Sigmoid colon (tissue), 7 donors: ENCODE measurements around the gene TACC2. TPM values are rescaled to one million over a fixed set of nuclear protein-coding genes. Genes with fewer than 3 reads are reported as not detected.
A peak's percentile ranks its signal among the peaks of the same experiment; 100 is the strongest.

Experiments
- DNase-seq: peaks from one replicate; pipeline ENCODE4 v3.0.0-alpha.2; 2019
- H3K27ac ChIP-seq, 4 donors: fragments of 200-600 bp; sonication (generic); one replicate each; pipeline ENCODE4 v1.5.1; 2016 to 2019; ENCODE audit warnings: mild to moderate bottlenecking in 1 of 4
- H3K27me3 ChIP-seq, 3 donors: fragments of 200-600 bp; sonication (generic); one replicate each; pipeline ENCODE4 v1.5.1; 2019; ENCODE audit warnings: mild to moderate bottlenecking in 1 of 3
- H3K36me3 ChIP-seq, 4 donors: fragments of 200-600 bp; sonication (generic); one replicate each; pipeline ENCODE4 v1.5.1; 2016 to 2019
- H3K4me1 ChIP-seq, 4 donors: fragments of 200-600 bp; sonication (generic); one replicate each; pipeline ENCODE4 v1.5.1; 2017 to 2019
- H3K4me3 ChIP-seq, 4 donors: fragments of 200-600 bp; sonication (generic); one replicate each; pipeline ENCODE4 v1.5.1; 2017 to 2019; ENCODE audit warnings: mild to moderate bottlenecking in 2 of 4, moderate library complexity in 1 of 4
- H3K9me3 ChIP-seq, 4 donors: fragments of 200-600 bp in 3 of 4; sonication (generic) in 3 of 4; one replicate each; pipeline versions ENCODE4 v1.5.1 to v1.6.1; 2013 to 2019
- EP300 ChIP-seq, 4 donors: sonication (generic); formaldehyde crosslinking; IDR thresholded peaks; one replicate each; pipeline ENCODE4 v1.6.1; 2017; ENCODE audit warnings: antibody characterized with exemption in 4 of 4
- POLR2A ChIP-seq, 2 donors: fragments of 450-650 bp; IDR thresholded peaks; one replicate each; pipeline ENCODE4 v1.6.1; 2016; ENCODE audit warnings: antibody characterized with exemption in 2 of 2, mild to moderate bottlenecking in 2 of 2, moderate library complexity in 2 of 2
- POLR2AphosphoS5 ChIP-seq, 4 donors: sonication (generic); formaldehyde crosslinking; IDR thresholded peaks; one replicate each; pipeline ENCODE4 v1.6.1; 2017; ENCODE audit warnings: antibody characterized with exemption in 4 of 4
- WGBS, 2 donors: extraction: QIAGEN DNeasy Blood & Tissue Kit; methylation state at CpG; one replicate each; pipeline ENCODE4 v1.1.7; 2013; 5-methylcytosine and 5-hydroxymethylcytosine counted together
- intact Hi-C: fragments of 100-400 bp; cut with DNase I; formaldehyde crosslinking; loops from one replicate; pipeline ENCODE4 v1.15.1; 2023
- polyA plus RNA-seq, 3 donors: library from polyadenylated mRNA; stranded (reverse); fragments of 200-250 nt; gene quantifications; one replicate each; pipeline ENCODE4 v1.2.3, GENCODE V29; 2013
- total RNA-seq, 4 donors: library from RNA; depleted of rRNA; stranded (reverse); fragments of >200 nt; gene quantifications; one replicate each; pipeline ENCODE4 v1.1.0, GENCODE V29; 2016
- TF ChIP-seq, protein P1 (sequence below), 4 experiments: fragments of 450-650 bp in 3 of 4; fragments of 200-600 bp in 1 of 4; IDR thresholded peaks; one replicate each; pipeline ENCODE4 v1.5.1; 2016 to 2019; ENCODE audit warnings: antibody characterized with exemption in 4 of 4, mild to moderate bottlenecking in 3 of 4, moderate library complexity in 2 of 4
- donor health status: healthy with polysubstance abuse.
- donor health status: Bipolar disorder and iron deficiency.
- donor health status: healthy.

TACC2 gene
- total and polyA plus RNA-seq, 7 donors, result 43.7 to 173 (median 71.0) TPM

DNA sequence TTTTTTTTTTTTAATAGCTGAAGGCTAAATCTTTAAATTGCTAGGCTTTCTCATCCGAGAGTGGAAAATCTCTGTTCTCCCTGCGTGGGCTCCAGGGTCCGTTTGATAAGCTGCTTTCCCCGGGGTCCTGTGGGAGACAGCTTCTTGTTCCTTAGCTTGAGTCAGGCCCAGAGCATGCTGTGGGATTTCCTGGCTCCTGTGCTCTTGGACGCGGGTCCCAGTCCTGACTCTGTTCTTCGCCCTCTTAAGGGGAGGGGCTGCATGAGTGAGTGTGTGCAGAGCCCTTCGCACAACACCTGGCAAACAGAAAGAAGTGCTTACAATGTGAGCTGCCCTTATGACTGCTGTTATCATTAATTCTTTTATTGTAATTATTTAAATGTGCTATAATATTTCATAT lies 133.5 kb downstream of the TACC2 start:
- WGBS, 2 donors, result 80 to 91% methylated on average over 8 of the region's 8 CpGs
- DNase-seq, result no peak
- Histone ChIP-seq H3K36me3 (peaks cover 0 to 8% (median 0%) of the 10 kb centered on the region in 4 donors), H3K9me3 (no peaks in the 10 kb centered on the region), H3K27me3 (no peaks in the 10 kb centered on the region), H3K4me3 (no peak overlapping the region), H3K4me1 (peaks cover 0 to 49% (median 34%) of the 10 kb centered on the region in 4 donors), H3K27ac (peak overlapping the region in 1 of 4 donors; percentile 10)
- TF ChIP-seq POLR2A (IDR thresholded peaks at IDR 0.05), result no peak
- TF ChIP-seq, protein P1, sequence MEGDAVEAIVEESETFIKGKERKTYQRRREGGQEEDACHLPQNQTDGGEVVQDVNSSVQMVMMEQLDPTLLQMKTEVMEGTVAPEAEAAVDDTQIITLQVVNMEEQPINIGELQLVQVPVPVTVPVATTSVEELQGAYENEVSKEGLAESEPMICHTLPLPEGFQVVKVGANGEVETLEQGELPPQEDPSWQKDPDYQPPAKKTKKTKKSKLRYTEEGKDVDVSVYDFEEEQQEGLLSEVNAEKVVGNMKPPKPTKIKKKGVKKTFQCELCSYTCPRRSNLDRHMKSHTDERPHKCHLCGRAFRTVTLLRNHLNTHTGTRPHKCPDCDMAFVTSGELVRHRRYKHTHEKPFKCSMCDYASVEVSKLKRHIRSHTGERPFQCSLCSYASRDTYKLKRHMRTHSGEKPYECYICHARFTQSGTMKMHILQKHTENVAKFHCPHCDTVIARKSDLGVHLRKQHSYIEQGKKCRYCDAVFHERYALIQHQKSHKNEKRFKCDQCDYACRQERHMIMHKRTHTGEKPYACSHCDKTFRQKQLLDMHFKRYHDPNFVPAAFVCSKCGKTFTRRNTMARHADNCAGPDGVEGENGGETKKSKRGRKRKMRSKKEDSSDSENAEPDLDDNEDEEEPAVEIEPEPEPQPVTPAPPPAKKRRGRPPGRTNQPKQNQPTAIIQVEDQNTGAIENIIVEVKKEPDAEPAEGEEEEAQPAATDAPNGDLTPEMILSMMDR (IDR thresholded peaks at IDR 0.05), result no peak
- TF ChIP-seq EP300 (IDR thresholded peaks at IDR 0.05), result no peak
- TF ChIP-seq POLR2AphosphoS5 (IDR thresholded peaks at IDR 0.05), result no peak
- intact Hi-C loops, result no loop called here

DNA sequence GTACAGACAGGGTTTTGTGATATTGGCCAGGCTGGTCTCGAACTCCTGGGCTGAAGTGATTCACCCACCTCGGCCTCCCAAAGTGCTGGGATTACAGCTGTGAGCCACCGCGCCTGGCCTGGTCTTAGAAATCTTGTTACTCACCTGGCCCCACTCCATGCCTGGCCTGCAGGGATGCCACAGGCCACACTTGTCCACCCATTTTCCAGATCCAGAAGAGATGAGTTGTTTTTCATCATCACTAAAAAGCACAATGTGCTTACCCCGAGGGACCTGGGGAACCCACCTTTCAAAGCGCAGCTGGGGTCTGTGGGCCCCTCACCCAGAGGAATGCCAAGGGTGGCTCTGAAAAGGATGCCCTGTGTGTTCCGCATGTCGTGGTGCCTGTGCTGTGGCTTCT lies 134.2 kb downstream of the TACC2 start:
- intact Hi-C loops, result no loop called here
- H3K4me3 ChIP-seq, result no peak overlapping the region
- no peak for DNase-seq
- peaks cover 0 to 8% (median 0%) of the 10 kb centered on the region in 4 donors for H3K36me3 ChIP-seq
- peaks cover 0 to 50% (median 39%) of the 10 kb centered on the region in 4 donors for H3K4me1 ChIP-seq
- no peaks in the 10 kb centered on the region for H3K9me3 ChIP-seq
- H3K27ac ChIP-seq, result no peak overlapping the region
- H3K27me3 ChIP-seq, result no peaks in the 10 kb centered on the region
- TF ChIP-seq EP300 (IDR thresholded peaks at IDR 0.05), result no peak
- TF ChIP-seq POLR2A (IDR thresholded peaks at IDR 0.05), result no peak
- WGBS, 2 donors, result 79 to 84% methylated on average over 8 of the region's 8 CpGs

DNA sequence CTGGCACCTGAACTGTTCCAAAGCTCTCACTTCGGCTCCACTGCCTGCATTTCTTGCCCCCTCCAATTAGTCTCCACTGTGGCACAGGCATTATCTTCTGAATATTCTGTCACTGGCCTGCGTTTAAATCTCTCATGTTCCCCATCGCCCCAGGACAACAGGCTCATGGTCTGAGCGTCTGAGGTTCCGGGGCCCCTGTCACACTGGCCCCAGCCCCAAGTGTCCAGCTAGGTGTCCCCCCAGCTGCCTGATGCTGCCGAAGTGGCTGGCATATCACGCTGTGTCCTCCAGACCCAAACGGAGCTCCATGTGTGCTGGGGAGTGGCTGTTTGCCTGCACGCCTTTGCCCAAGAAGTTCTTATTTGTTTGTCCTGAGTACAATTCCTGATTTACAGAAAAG lies 135.4 kb downstream of the TACC2 start:
- no peak for DNase-seq
- Histone ChIP-seq H3K4me1 (peaks cover 0 to 50% (median 39%) of the 10 kb centered on the region in 4 donors), H3K27me3 (no peaks in the 10 kb centered on the region), H3K36me3 (peaks cover 0 to 8% (median 0%) of the 10 kb centered on the region in 4 donors), H3K27ac (peak overlapping the region in 2 of 4 donors; percentile 4 to 21), H3K4me3 (no peak overlapping the region), H3K9me3 (no peaks in the 10 kb centered on the region)
- intact Hi-C loops, result no loop called here
- TF ChIP-seq, protein P1 (IDR thresholded peaks at IDR 0.05), result no peak
- TF ChIP-seq POLR2AphosphoS5 (IDR thresholded peaks at IDR 0.05) (no peak), EP300 (IDR thresholded peaks at IDR 0.05) (no peak), POLR2A (IDR thresholded peaks at IDR 0.05) (no peak)
- WGBS, 2 donors, result 86 to 88% methylated on average over 9 of the region's 9 CpGs

DNA sequence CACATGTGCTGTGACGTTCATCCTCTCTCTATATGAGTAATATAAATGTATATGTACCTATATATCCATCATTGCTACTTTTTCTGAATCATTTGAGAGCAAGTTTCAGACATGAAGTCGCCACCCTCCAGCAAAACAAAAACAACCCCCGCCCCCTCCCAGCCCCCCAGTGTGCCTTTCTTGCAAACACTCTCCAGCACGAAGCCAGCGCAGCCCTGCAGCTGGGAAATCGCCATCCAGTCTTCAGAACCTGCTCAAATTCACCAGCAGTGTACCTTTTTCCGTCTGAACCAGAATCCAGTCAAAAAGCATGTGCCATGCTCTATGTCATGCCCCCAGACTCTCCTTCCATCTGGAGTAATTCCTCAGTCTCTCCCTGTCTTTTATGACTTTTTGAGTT lies 135.8 kb downstream of the TACC2 start:
- H3K4me1 ChIP-seq, result peaks cover 0 to 52% (median 43%) of the 10 kb centered on the region in 4 donors
- H3K9me3 ChIP-seq, result no peaks in the 10 kb centered on the region
- no peaks in the 10 kb centered on the region for H3K27me3 ChIP-seq
- H3K27ac ChIP-seq, result peak overlapping the region in 2 of 4 donors; percentile 9 to 21
- no peak for DNase-seq
- H3K36me3 ChIP-seq, result peaks cover 0 to 8% (median 0%) of the 10 kb centered on the region in 4 donors
- TF ChIP-seq POLR2A (IDR thresholded peaks at IDR 0.05) (no peak), POLR2AphosphoS5 (IDR thresholded peaks at IDR 0.05) (no peak), EP300 (IDR thresholded peaks at IDR 0.05) (no peak)
- TF ChIP-seq, protein P1 (IDR thresholded peaks at IDR 0.05), result no peak
- 78 to 79% methylated on average over 7 of the region's 7 CpGs for WGBS, 2 donors
- intact Hi-C loops, result no loop called here
- no peak overlapping the region for H3K4me3 ChIP-seq

DNA sequence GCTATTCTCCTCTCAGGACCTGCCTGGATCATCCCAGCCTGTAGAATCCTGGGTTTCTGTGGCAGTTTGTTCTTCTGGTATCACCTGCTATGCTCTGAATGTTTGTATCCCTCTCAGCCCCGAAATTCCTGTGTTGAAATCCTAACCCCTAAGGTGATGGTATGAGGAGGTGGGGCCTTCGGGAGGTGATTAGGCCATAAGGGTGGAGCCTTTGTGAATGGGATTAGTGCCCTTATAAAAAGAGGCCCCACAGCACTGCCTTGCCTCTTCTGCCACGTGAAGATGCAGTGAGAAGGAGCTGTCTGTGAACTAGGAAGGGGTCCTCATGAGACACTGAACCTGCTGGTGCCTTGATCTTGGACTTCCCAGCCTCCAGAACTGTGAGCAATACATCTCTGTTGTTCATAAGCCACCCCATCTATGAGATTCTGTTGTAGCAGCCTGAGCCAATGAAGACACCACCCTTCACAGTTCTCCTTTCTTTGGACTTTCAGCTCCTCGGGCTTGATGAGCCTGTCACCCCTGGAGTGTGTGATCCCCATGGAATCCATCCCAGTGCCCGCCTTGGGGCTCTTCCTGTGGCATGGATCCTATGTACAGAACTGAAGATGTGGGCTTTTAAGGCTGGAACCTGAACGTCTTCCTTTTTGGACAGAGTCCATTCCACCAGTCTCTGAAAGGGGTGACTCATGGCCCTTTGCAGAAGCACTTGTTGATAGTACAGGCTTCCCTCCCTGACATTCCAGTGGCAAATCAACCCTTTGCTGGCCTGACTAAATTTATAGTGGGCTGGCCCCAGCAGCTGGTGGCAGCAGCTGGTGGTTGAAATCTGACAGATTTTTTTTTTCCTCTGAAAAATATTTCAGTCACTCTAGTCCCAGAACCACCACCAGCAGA lies 138.0 kb downstream of the TACC2 start:
- peak overlapping the region; percentile 81 to 93 (median 86) for H3K27ac ChIP-seq
- no peaks in the 10 kb centered on the region for H3K27me3 ChIP-seq
- peak overlapping the region in 2 of 4 donors; percentile 34 to 39 for H3K4me3 ChIP-seq
- H3K9me3 ChIP-seq, result no peaks in the 10 kb centered on the region
- DNase-seq, result peak; percentile 83
- peaks cover 0 to 68% (median 61%) of the 10 kb centered on the region in 4 donors for H3K4me1 ChIP-seq
- intact Hi-C loops, result no loop called here
- WGBS, 2 donors, result 58 to 65% methylated on average over 6 of the region's 6 CpGs
- no peaks in the 10 kb centered on the region for H3K36me3 ChIP-seq
- TF ChIP-seq POLR2AphosphoS5 (IDR thresholded peaks at IDR 0.05) (peak in 3 of 4 donors; percentile 49 to 74 (median 51)), POLR2A (IDR thresholded peaks at IDR 0.05) (no peak), EP300 (IDR thresholded peaks at IDR 0.05) (peak in 1 of 4 donors; percentile 76)
- TF ChIP-seq, protein P1 (IDR thresholded peaks at IDR 0.05), result no peak
